ENCODE data around the gene MS4A2.

GRCh38 chr11:60059052-60059451, 29.4 kb upstream of the MS4A2 start:
- no peak for TF ChIP-seq CTCF (IDR thresholded peaks at IDR 0.05)
- no peak for TF ChIP-seq EP300 (IDR thresholded peaks at IDR 0.05)
- no peak for TF ChIP-seq POLR2AphosphoS5 (IDR thresholded peaks at IDR 0.05)
